ENCODE data around the gene SNPH. TPM values are rescaled to one million over a fixed set of nuclear protein-coding genes. Genes with fewer than 3 reads are reported as not detected.
"Not testable (repeated sequence)": the region's sequence is repeated elsewhere in the genome, so short reads cannot be mapped to it uniquely, and the experiment has no call there.

Gene SNPH
- total RNA-seq, 1 experiment from 2014 or later: 9.9 TPM

DNA sequence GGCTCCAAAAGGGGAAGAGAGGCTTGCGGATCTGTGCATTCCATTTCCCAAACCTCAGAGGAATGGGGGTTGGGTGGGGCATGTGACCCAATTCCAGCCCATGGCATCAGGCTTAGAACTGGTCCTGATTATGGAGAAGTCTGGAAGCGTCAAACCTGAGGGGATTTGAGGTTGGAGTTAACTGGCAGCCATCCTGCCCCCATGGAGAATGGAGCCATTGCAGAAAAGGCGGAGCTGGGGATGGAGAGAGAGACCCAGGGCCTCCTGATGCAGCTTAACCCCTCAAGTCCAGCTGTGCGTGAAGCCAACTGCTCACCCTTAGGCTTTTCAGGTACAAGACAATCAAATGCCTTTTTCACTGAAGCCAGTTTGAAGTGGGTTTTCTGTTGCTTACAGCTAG, 72.7 kb downstream of the SNPH start:
- DNase-seq (ENCODE audit: low read depth): no peak

DNA sequence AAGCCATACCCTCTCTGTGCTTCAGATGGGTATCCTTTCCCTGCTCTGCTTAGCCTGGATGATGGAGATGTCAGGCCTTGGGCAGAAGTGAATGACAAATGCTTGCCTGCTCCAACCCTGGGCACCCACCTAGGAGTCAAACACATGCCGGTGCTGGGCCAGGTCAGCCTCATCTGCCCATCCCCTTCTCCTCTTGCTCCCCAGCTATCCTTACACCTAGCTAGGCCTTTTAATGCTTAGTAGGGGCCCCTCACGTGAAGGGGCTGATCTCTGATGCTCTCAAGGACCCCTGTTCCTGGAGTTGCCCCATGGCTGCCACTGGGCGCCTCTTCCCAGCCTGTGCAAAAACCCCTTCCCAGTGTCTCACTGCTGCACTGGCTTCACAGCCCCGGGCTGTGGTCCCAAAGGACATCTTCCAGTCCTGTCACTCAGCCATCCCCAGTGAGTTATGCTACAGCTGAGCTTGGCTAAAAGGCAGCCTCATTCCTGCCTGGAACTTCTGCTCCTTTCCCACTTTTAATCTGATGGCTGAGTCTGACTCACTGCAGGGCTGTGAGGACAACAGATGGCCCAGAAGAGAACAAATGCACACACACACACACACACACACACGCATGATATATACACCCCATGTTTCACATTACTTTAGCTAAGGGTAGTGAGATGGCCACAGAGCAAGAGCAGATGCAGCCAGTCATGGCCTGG, 75.6 kb downstream of the SNPH start:
- DNase-seq (ENCODE audit: low read depth): peak; percentile 60

DNA sequence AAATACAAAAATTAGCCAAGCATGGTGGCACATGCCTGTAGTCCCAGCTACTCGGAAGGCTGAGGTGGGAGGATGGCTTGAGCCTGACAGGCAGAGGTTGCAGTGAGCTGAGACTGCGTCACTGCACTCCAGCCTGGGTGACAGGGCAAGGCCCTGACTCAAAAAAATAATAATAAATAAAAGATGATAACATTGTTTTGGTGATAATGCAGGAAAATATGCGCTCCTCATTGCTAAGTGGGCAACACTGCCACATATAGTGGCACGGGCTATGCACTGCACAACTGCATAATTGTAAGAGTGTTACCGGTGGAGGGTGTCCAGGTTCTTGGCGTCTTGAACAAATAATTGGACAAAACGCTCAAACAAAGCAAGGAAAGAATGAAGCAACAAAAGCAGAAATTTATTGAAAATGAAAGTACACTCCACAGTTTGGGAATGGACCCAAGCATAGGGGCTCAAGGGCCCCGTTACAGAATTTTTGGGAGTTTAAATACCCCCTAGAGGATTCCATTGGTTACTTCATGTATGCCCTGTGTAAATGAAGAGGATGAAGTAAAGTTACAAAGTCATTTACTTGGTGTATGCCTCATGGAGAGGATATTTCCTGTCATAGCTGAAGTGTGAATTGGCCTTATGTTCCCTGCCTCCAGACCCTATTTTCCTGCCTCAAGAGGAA, 77.5 kb downstream of the SNPH start:
- not testable (repeated sequence) for DNase-seq (ENCODE audit: low read depth)

GRCh38 chr20:1345030-1345755, 79.1 kb downstream of the SNPH start:
- no peak for DNase-seq (ENCODE audit: low read depth)

GRCh38 chr20:1345756-1346093, 79.6 kb downstream of the SNPH start:
- DNase-seq (ENCODE audit: low read depth): no peak

- no peak for DNase-seq (ENCODE audit: low read depth)
Measured at GRCh38 chr20:1346315-1346969, 80.3 kb downstream of the SNPH start.

GRCh38 chr20:1353956-1354355, 87.9 kb downstream of the SNPH start:
- no peak for DNase-seq (ENCODE audit: low read depth)

- DNase-seq (ENCODE audit: low read depth): peak; percentile 84
Measured at GRCh38 chr20:1357921-1358671, 92.0 kb downstream of the SNPH start.

Other genes starting within 250 kb of the SNPH start
- gene PSMF1, start 147.7 kb upstream of the SNPH start, total RNA-seq (2014; rRNA removed; shearing (Covaris generic)): 196 and 292 TPM in 2 replicates
- gene TMEM74B, start 81.3 kb upstream of the SNPH start, total RNA-seq (2014; rRNA removed; shearing (Covaris generic)): 0.34 TPM in 2 replicates
- not detected in 2 replicates for gene C20orf202, start 62.8 kb upstream of the SNPH start, total RNA-seq (2014; rRNA removed; shearing (Covaris generic))
- gene RAD21L1, start 40.2 kb upstream of the SNPH start, total RNA-seq (2014; rRNA removed; shearing (Covaris generic)): 0.39 TPM in 1 of 2 replicates, not detected in the other
- gene SDCBP2, start 62.8 kb downstream of the SNPH start, total RNA-seq (2014; rRNA removed; shearing (Covaris generic)): 3.4 and 3.7 TPM in 2 replicates
- 387 and 462 TPM in 2 replicates for gene FKBP1A, start 126.8 kb downstream of the SNPH start, total RNA-seq (2014; rRNA removed; shearing (Covaris generic))
- gene NSFL1C, start 200.6 kb downstream of the SNPH start, total RNA-seq (2014; rRNA removed; shearing (Covaris generic)): 69.2 and 85.5 TPM in 2 replicates
- gene SIRPB2, start 225.1 kb downstream of the SNPH start, total RNA-seq (2014; rRNA removed; shearing (Covaris generic)): 0.07 TPM in 1 of 2 replicates, not detected in the other